Astrocyte of the cerebellum (primary cell): ENCODE measurements around the gene SLC16A6.
"Not testable (repeated sequence)": the region's sequence is repeated elsewhere in the genome, so short reads cannot be mapped to it uniquely, and the experiment has no call there.

Experiments
- DNase-seq: peaks from one replicate; pipeline ENCODE4 v3.0.0-alpha.2; 2011; ENCODE audit warnings: low read depth
- H3K4me3 ChIP-seq: 2 replicates; pipeline ENCODE4 v1.5.1; 2011; ENCODE audit warnings: mild to moderate bottlenecking, low read depth, low read length, moderate library complexity
- in situ Hi-C: cut with HindIII; loops from 2 replicates; pipeline ENCODE4 v1.10.0; 2017; ENCODE audit warnings: low sequenced_read_pairs
- TF ChIP-seq, protein P1 (sequence below): IDR thresholded peaks from 2 replicates; pipeline ENCODE4 v1.5.1; 2012; ENCODE audit warnings: low read length, low read depth, moderate library complexity, mild to moderate bottlenecking; ENCODE audit errors: missing control alignments

The SLC16A6 gene

DNA sequence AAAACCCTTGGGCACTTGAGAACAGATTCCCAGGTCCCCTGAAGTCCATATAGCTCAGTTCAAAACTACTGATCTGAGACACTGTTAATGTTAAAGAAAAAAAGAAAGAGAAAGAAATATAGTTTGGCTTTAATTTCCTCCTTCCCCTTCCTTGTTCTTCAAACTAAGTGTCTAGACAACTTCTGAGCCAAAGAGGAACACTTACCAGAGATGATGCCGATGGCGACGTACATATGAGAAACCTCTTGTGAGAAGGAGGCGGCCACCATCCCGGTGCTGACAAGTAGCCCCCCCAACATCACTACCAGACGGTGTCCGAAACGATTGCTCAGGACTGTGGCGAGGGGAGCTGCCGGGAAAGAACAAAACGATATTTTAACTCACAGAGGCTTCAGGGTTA lies 17.2 kb downstream of the SLC16A6 start:
- TF ChIP-seq, protein P1, sequence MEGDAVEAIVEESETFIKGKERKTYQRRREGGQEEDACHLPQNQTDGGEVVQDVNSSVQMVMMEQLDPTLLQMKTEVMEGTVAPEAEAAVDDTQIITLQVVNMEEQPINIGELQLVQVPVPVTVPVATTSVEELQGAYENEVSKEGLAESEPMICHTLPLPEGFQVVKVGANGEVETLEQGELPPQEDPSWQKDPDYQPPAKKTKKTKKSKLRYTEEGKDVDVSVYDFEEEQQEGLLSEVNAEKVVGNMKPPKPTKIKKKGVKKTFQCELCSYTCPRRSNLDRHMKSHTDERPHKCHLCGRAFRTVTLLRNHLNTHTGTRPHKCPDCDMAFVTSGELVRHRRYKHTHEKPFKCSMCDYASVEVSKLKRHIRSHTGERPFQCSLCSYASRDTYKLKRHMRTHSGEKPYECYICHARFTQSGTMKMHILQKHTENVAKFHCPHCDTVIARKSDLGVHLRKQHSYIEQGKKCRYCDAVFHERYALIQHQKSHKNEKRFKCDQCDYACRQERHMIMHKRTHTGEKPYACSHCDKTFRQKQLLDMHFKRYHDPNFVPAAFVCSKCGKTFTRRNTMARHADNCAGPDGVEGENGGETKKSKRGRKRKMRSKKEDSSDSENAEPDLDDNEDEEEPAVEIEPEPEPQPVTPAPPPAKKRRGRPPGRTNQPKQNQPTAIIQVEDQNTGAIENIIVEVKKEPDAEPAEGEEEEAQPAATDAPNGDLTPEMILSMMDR = no peak
- H3K4me3 ChIP-seq = no peak overlapping the region
- in situ Hi-C loops = loop anchor here (25.0 kb wide), 1 partner anchor 164 kb away; no protein-coding TSS in a partner anchor
- no peak for DNase-seq

DNA sequence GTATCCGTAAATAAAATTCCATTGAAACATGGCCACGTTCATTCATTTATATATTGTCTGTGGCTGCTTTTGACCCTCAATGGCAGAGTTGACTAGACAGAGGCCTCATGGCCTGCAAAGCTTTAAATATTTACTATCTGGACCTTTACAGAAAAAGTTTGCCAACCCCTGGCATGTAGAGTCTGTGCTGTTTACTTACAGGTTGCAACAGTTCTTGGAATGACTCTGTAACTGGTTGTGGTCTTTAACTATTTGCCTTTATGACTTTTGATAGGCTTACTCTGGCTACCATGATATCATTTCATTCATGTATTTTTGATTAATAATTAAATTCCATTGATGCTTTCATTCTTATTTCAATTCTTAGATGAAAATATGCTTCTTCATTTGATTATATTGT lies 25.1 kb downstream of the SLC16A6 start:
- in situ Hi-C loops = loop anchor here (25.0 kb wide), 1 partner anchor 171 kb away; no protein-coding TSS in a partner anchor
- not testable (repeated sequence) for H3K4me3 ChIP-seq, DNase-seq

DNA sequence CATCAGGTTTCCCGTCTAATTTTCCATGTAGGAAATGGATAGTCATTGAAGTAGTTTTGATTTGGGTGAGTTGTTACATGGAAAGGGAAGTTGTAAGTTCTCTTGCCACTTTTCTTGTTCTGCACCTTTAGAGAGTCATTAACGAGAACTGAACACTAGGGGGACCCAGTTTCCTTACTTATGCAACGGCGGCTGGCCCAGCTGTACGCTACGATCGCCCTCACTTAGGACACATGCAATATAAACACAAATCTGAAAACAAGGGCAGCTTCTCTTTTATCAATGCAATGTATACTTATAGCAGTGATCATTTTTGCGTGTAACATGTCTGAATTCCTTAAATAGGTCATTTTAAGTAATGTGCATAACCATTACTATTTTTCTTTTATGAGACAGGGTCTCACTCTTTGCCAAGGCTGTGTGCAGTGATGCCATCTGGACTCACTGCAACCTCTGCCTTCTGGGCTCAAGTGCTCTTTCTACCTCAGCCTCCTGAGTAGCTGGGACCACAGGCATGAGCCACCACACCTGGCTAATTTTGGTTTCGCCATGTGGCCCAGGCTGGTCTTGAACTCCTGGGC lies 27.7 kb downstream of the SLC16A6 start:
- in situ Hi-C loops = loop anchor here (25.0 kb wide), 1 partner anchor 174 kb away; no protein-coding TSS in a partner anchor
- TF ChIP-seq, protein P1 = peak; percentile 40
- DNase-seq = peak; percentile 26
- not testable (repeated sequence) for H3K4me3 ChIP-seq

DNA sequence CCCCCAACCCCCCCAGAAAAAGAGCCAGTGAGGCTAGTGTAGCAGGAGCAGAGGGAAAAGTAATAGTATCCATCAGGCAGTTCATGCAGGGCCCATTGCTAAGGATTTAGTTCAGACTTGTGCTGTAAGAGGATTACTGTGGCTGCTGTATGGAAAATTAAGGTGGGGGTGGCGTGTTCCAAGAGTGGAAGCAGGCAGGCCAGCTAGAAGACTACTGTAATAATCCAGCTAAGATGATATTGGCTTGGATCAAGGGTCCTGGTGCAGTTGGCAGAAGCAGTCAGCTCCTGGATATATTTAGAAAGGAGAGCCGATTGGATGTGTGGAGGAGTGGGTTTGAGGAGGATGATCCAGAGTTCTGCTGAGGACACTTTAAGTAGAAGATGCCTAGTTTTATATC lies 28.5 kb downstream of the SLC16A6 start:
- not testable (repeated sequence) for DNase-seq, H3K4me3 ChIP-seq
- in situ Hi-C loops = loop anchor here (25.0 kb wide), 1 partner anchor 175 kb away; no protein-coding TSS in a partner anchor

- H3K4me3 ChIP-seq = no peak overlapping the region
- in situ Hi-C loops = loop anchor here (25.0 kb wide), 1 partner anchor 177 kb away; no protein-coding TSS in a partner anchor
- TF ChIP-seq, protein P1 = no peak
- DNase-seq = no peak
These were observed 30.7 kb downstream of the SLC16A6 start for GRCh38 chr17:68260051-68260762.

DNA sequence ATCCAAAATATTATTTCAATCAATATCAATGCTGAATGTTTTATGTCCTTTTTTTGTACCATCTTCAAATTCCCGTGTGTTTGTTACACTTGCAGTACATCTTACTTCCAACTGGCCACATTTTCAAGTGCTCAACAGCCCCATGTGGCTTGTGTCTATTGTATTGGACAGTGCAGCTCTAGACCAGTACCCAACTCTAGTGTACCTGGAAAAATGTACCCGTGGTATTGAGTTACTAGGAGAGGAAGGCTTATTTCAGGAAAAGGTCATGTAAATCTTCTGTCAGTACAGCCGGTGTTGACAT lies 31.3 kb downstream of the SLC16A6 start:
- H3K4me3 ChIP-seq, DNase-seq: not testable (repeated sequence)
- in situ Hi-C loops = loop anchor here (25.0 kb wide), 1 partner anchor 178 kb away; no protein-coding TSS in a partner anchor

- in situ Hi-C loops = loop anchor here (25.0 kb wide), 1 partner anchor 178 kb away; no protein-coding TSS in a partner anchor
- DNase-seq, H3K4me3 ChIP-seq: not testable (repeated sequence)
These were observed 31.9 kb downstream of the SLC16A6 start for GRCh38 chr17:68258890-68259647.

DNA sequence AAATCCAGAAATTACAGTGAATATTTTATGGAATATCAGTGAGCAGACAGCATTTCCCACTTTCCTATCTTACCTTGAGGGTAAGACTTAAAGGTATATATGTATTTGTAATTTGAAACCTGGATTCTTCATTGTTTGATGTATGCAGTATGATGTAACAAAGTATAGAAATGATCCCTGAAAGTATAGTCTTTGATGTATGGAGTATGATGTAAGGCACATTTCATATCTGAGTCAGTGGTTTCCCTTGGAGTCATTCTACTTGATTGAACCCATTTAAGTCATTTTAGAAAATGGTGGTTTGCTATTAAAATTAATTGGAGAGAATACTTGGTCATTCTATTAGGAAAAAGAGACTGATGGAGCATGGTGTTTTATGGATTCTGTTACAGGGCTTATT lies 33.0 kb downstream of the SLC16A6 start:
- TF ChIP-seq, protein P1 = no peak
- H3K4me3 ChIP-seq = no peak overlapping the region
- in situ Hi-C loops = loop anchor here (25.0 kb wide), 1 partner anchor 179 kb away; no protein-coding TSS in a partner anchor
- no peak for DNase-seq

DNA sequence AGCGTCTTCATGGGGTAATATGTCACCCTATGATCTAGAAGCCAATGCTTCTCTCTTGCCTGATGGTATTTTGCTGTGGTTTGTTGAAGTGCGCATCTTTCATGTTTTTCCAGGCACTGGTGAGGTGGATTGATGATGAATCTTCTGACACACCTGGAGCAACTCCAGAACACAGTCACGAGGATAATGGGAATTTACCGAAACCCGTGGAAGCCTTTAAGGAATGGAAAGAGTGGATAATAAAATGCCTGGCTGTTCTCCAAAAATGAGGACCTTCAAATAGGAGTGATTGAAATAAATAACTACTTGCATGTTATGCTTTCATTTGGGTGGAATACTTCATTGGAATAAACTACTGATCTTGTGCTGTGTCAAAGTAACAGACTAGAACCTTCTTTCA lies 34.2 kb downstream of the SLC16A6 start:
- H3K4me3 ChIP-seq, DNase-seq: not testable (repeated sequence)

More for the DNA sequence above, 34.2 kb downstream of the SLC16A6 start:
- in situ Hi-C loops = loop anchor here (25.0 kb wide), 1 partner anchor 181 kb away; no protein-coding TSS in a partner anchor
